Measurements from ENCODE around the gene REEP1. TPM values are rescaled to one million over a fixed set of nuclear protein-coding genes. Genes with fewer than 3 reads are reported as not detected.

REEP1 gene
- total RNA-seq, 4 donors from 2014 or later: 1.7 to 12.0 (median 3.6) TPM

GRCh38 chr2:86311879-86312278 lies 25.5 kb downstream of the REEP1 start:
- TF ChIP-seq POLR2A (IDR thresholded peaks at IDR 0.05) (no peak), CTCF (IDR thresholded peaks at IDR 0.05) (no peak)
- H3K9me3 ChIP-seq: no peaks in the 10 kb centered on the region
- no peaks in the 10 kb centered on the region for H3K4me1 ChIP-seq
- no peak overlapping the region for H3K4me3 ChIP-seq
- H3K36me3 ChIP-seq: no peaks in the 10 kb centered on the region
- DNase-seq: no peak
- no peak overlapping the region for H3K27ac ChIP-seq
- H3K27me3 ChIP-seq: no peaks in the 10 kb centered on the region

DNA sequence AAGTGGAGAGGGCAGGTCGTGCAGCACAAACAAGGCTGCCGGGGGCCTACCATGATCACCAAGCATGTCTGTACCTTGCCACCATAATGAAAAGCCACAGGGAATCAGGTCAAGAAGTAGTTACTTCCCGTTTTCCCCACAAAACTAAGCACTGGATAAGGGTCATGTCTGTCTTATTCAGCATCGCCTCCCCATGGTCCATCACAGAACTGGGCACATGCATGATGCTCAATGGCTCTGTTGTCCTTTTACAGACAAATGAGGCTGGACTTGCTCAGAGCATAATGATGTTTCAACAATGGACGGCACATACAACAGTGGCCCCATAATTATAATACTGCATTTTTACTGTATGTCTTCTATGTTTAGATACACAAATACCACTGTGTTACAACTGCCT lies 27.5 kb downstream of the REEP1 start:
- no peak for DNase-seq
- Histone ChIP-seq H3K36me3 (no peaks in the 10 kb centered on the region), H3K9me3 (no peaks in the 10 kb centered on the region), H3K27ac (no peak overlapping the region), H3K27me3 (no peaks in the 10 kb centered on the region), H3K4me1 (peaks cover 0 to 5% (median 0%) of the 10 kb centered on the region in 4 donors), H3K4me3 (no peak overlapping the region)
- TF ChIP-seq POLR2A (IDR thresholded peaks at IDR 0.05) (no peak), CTCF (IDR thresholded peaks at IDR 0.05) (no peak)

- H3K4me3 ChIP-seq: no peak overlapping the region
- DNase-seq: no peak
- H3K27ac ChIP-seq: peak overlapping the region in 1 of 4 donors; percentile 39
- H3K4me1 ChIP-seq: peaks cover 0 to 6% (median 0%) of the 10 kb centered on the region in 4 donors
- H3K36me3 ChIP-seq: no peaks in the 10 kb centered on the region
- TF ChIP-seq CTCF (IDR thresholded peaks at IDR 0.05) (no peak), POLR2A (IDR thresholded peaks at IDR 0.05) (no peak)
- H3K9me3 ChIP-seq: no peaks in the 10 kb centered on the region
- H3K27me3 ChIP-seq: no peaks in the 10 kb centered on the region
Observed at GRCh38 chr2:86308984-86309695, 28.3 kb downstream of the REEP1 start.

GRCh38 chr2:86308356-86308755 lies 29.1 kb downstream of the REEP1 start:
- no peak for TF ChIP-seq CTCF (IDR thresholded peaks at IDR 0.05)
- TF ChIP-seq POLR2A (IDR thresholded peaks at IDR 0.05): no peak
- H3K36me3 ChIP-seq: no peaks in the 10 kb centered on the region
- no peak overlapping the region for H3K27ac ChIP-seq
- H3K27me3 ChIP-seq: no peaks in the 10 kb centered on the region
- DNase-seq: no peak
- H3K9me3 ChIP-seq: no peaks in the 10 kb centered on the region
- H3K4me3 ChIP-seq: no peak overlapping the region
- peaks cover 0 to 6% (median 0%) of the 10 kb centered on the region in 4 donors for H3K4me1 ChIP-seq

DNA sequence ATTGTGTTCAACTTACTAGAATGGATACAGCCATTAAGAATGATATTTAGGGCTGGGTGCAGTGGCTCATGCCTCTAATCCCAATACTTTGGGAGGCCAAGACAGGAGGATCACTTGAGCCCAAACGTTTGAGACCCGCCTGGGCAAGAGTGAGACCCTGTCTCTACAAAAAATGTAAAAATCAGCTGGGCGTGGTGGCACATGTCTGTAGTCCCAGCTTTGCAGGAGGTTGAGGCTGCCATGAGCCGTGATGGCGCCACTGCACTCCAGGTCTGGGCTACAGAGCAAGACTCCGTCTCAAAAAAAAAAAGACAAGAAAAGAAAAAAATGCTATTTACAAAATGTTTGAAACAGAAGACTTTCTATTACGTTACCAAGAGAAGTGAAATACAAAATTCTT lies 30.0 kb downstream of the REEP1 start:
- Histone ChIP-seq H3K27ac (no peak overlapping the region), H3K36me3 (no peaks in the 10 kb centered on the region), H3K27me3 (no peaks in the 10 kb centered on the region), H3K9me3 (no peaks in the 10 kb centered on the region), H3K4me1 (peaks cover 0 to 10% (median 0%) of the 10 kb centered on the region in 4 donors), H3K4me3 (no peak overlapping the region)
- TF ChIP-seq CTCF (IDR thresholded peaks at IDR 0.05): no peak
- TF ChIP-seq POLR2A (IDR thresholded peaks at IDR 0.05): no peak
- DNase-seq: no peak

Data from Peyer's patch (tissue), 4 donors.